ENCODE measurements around the gene SLC12A7. TPM values are rescaled to one million over a fixed set of nuclear protein-coding genes. Genes with fewer than 3 reads are reported as not detected.

Gene SLC12A7
- total RNA-seq, 2 experiments from 2014 or later, result 0.06 TPM; not detected in 1

- no peaks in the 10 kb centered on the region for H3K9me2 ChIP-seq (ENCODE audit: insufficient read depth, low read length)
- TF ChIP-seq CTCF (conservative IDR thresholded peaks at IDR 0.05; ENCODE audit: low read length) (no peak), EZH2phosphoT487 (IDR thresholded peaks at IDR 0.05; ENCODE audit: borderline replicate concordance, low read depth, low read length) (no peak)
- no peak overlapping the region for H3K4me2 ChIP-seq (ENCODE audit: low read length)
- no TSS peak for BruUV-seq (replicated peaks)
- H3K4me3 ChIP-seq (ENCODE audit: low read depth, low read length, poor library complexity, severe bottlenecking), result no peak overlapping the region
- no peaks in the 10 kb centered on the region for H3K79me2 ChIP-seq (ENCODE audit: insufficient read depth, low read depth, low read length)
- no peaks in the 10 kb centered on the region for H3K9me3 ChIP-seq (ENCODE audit: low read length)
- no peaks in the 10 kb centered on the region for H3K36me3 ChIP-seq (ENCODE audit: insufficient read depth, low read length)
- ChIA-PET CTCF (ENCODE audit: unreplicated experiment) (no interaction called here), POLR2A (no interaction called here)
- intact Hi-C loops (cut with micrococcal nuclease; ENCODE audit: unreplicated experiment), result no loop called here
- H3K27ac ChIP-seq (ENCODE audit: low read depth, low read length, poor library complexity, severe bottlenecking), result no peak overlapping the region
- no peak for DNase-seq (ENCODE audit: low spot score)
- no peaks in the 10 kb centered on the region for H4K20me1 ChIP-seq (ENCODE audit: insufficient read depth, low read length)
- no peaks in the 10 kb centered on the region for H3K4me1 ChIP-seq (ENCODE audit: insufficient read depth, low read length, poor library complexity, severe bottlenecking)
- H2AFZ ChIP-seq (ENCODE audit: low read length), result no peak overlapping the region
Measured at GRCh38 chr5:1048861-1049838, 62.7 kb downstream of the SLC12A7 start.

GRCh38 chr5:1048162-1048721 is 63.6 kb downstream of the SLC12A7 start:
- H2AFZ ChIP-seq (ENCODE audit: low read length), result no peak overlapping the region
- BruUV-seq (replicated peaks), result no TSS peak
- H3K79me2 ChIP-seq (ENCODE audit: insufficient read depth, low read depth, low read length), result no peaks in the 10 kb centered on the region
- ChIA-PET CTCF (ENCODE audit: unreplicated experiment) (no interaction called here), POLR2A (no interaction called here)
- H4K20me1 ChIP-seq (ENCODE audit: insufficient read depth, low read length), result no peaks in the 10 kb centered on the region
- no peaks in the 10 kb centered on the region for H3K4me1 ChIP-seq (ENCODE audit: insufficient read depth, low read length, poor library complexity, severe bottlenecking)
- H3K36me3 ChIP-seq (ENCODE audit: insufficient read depth, low read length), result no peaks in the 10 kb centered on the region
- H3K4me3 ChIP-seq (ENCODE audit: low read depth, low read length, poor library complexity, severe bottlenecking), result no peak overlapping the region
- H3K9me3 ChIP-seq (ENCODE audit: low read length), result no peaks in the 10 kb centered on the region
- no peak overlapping the region for H3K27ac ChIP-seq (ENCODE audit: low read depth, low read length, poor library complexity, severe bottlenecking)
- H3K9me2 ChIP-seq (ENCODE audit: insufficient read depth, low read length), result no peaks in the 10 kb centered on the region
- no peak overlapping the region for H3K4me2 ChIP-seq (ENCODE audit: low read length)
- TF ChIP-seq CTCF (conservative IDR thresholded peaks at IDR 0.05; ENCODE audit: low read length) (no peak), EZH2phosphoT487 (IDR thresholded peaks at IDR 0.05; ENCODE audit: borderline replicate concordance, low read depth, low read length) (no peak)
- intact Hi-C loops (cut with micrococcal nuclease; ENCODE audit: unreplicated experiment), result no loop called here
- no peak for DNase-seq (ENCODE audit: low spot score)
